Measurements from ENCODE around the gene WIZ. TPM values are rescaled to one million over a fixed set of nuclear protein-coding genes. Genes with fewer than 3 reads are reported as not detected.

Gene WIZ
- total and polyA plus RNA-seq, 9 of the 15 experiments (the other 6 are each of a cell fraction or from before 2014, with no cell fraction given) = 0.06 to 37.5 (median 4.8) TPM

GRCh38 chr19:15441317-15441716 lies 8.4 kb downstream of the WIZ start:
- no TSS peak for BruUV-seq (replicated peaks)
- Histone ChIP-seq H3K4me3 (no peak overlapping the region), H3K36me3 (ENCODE audit: control insufficient read depth, insufficient read depth, low read length) (no peaks in the 10 kb centered on the region), H3K9me3 (replicated peaks; ENCODE audit: control insufficient read depth, insufficient read depth, low read depth, low read length) (no peaks in the 10 kb centered on the region), H3K4me2 (ENCODE audit: insufficient read depth, low read length) (no peak overlapping the region), H2AFZ (ENCODE audit: low read depth, low read length) (no peak overlapping the region), H3K9ac (ENCODE audit: insufficient read depth in 1 of 2, low read depth in 2 of 2, low read length in 2 of 2) (no peak overlapping the region), H3K9me1 (ENCODE audit: control insufficient read depth, insufficient read depth, low read length) (no peaks in the 10 kb centered on the region), H3K4me1 (replicated peaks in 1 of 2; ENCODE audit: control insufficient read depth in 2 of 2, insufficient read depth in 2 of 2, low read length in 2 of 2) (peaks cover 3 to 34% of the 10 kb centered on the region in 2 experiments; a peak in 4 of 5 replicates), H3K79me2 (ENCODE audit: control insufficient read depth, insufficient read depth, low read length) (no peaks in the 10 kb centered on the region), H3K27ac (ENCODE audit: extremely low read depth, low read depth, low read length) (no peak overlapping the region), H3K27me3 (ENCODE audit: control insufficient read depth in 2 of 2, insufficient read depth in 2 of 2, low read length in 2 of 2) (peaks cover 19 to 62% of the 10 kb centered on the region in 2 experiments; a peak in 4 of 5 replicates), H4K20me1 (replicated peaks; ENCODE audit: control insufficient read depth, insufficient read depth, low read length) (no peaks in the 10 kb centered on the region; the same call in 1 of the 2 replicates)
- ChIA-PET POLR2A (interaction anchor here (0.6 kb wide), 1 partner anchor 10 kb away, joined by 4 read pairs; no protein-coding TSS in a partner anchor), CTCF (ENCODE audit: low intra/inter-chr PET ratio) (no interaction called here)
- DNase-seq (ENCODE audit: extremely low read depth in 1 of 4, low spot score in 3 of 4) (no peak), FAIRE-seq (no peak), ATAC-seq (no peak)
- 0% methylated on average over 3 of the region's 3 CpGs for WGBS (ENCODE audit: insufficient coverage, low coverage, missing lambda C conversion rate)
- intact Hi-C loops (cut with micrococcal nuclease) = no loop called here
- in situ Hi-C loops (cut with MboI) = no loop called here
- TF ChIP-seq CEBPG (CRISPR knock-in tag; IDR thresholded peaks at IDR 0.05) (no peak), CEBPG (tag; conservative IDR thresholded peaks at IDR 0.05 in 1 of 2, IDR thresholded peaks at IDR 0.05 in 1 of 2) (no peak), MGA (IDR thresholded peaks at IDR 0.05) (no peak), ELF4 (CRISPR knock-in tag; IDR thresholded peaks at IDR 0.05) (no peak), E2F8 (IDR thresholded peaks at IDR 0.05; ENCODE audit: low read depth, partially characterized antibody) (no peak)
- TF ChIP-seq, protein P1, sequence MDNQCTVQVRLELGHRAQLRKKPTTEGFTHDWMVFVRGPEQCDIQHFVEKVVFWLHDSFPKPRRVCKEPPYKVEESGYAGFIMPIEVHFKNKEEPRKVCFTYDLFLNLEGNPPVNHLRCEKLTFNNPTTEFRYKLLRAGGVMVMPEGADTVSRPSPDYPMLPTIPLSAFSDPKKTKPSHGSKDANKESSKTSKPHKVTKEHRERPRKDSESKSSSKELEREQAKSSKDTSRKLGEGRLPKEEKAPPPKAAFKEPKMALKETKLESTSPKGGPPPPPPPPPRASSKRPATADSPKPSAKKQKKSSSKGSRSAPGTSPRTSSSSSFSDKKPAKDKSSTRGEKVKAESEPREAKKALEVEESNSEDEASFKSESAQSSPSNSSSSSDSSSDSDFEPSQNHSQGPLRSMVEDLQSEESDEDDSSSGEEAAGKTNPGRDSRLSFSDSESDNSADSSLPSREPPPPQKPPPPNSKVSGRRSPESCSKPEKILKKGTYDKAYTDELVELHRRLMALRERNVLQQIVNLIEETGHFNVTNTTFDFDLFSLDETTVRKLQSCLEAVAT (IDR thresholded peaks at IDR 0.05) = no peak

Data from K562 (cell line).